GM23248 (cell line): ENCODE data around the gene SERINC2. TPM values are rescaled to one million over a fixed set of nuclear protein-coding genes. Genes with fewer than 3 reads are reported as not detected.

Experiments used
- DNase-seq: peaks from one replicate; pipeline ENCODE4 v3.0.0-alpha.2; 2015
- H2AFZ ChIP-seq: fragments of 200-600 bp; sonication (generic); 2 replicates; pipeline ENCODE4 v1.6.1; 2016; ENCODE audit warnings: antibody characterized with exemption
- H3F3A ChIP-seq: fragments of 200-600 bp; sonication (generic); 2 replicates; pipeline ENCODE4 v1.6.1; 2016; ENCODE audit warnings: mild to moderate bottlenecking, antibody characterized with exemption, mixed run types; ENCODE audit not compliant: insufficient read depth
- H3K27ac ChIP-seq: fragments of 200-600 bp; sonication (generic); 2 replicates; pipeline ENCODE4 v1.5.1; 2016; ENCODE audit warnings: mild to moderate bottlenecking
- H3K27me3 ChIP-seq: fragments of 200-600 bp; sonication (generic); replicated peaks from 2 replicates; pipeline ENCODE4 v1.6.1; 2016; ENCODE audit warnings: mild to moderate bottlenecking; ENCODE audit not compliant: insufficient read depth
- H3K36me3 ChIP-seq: fragments of 200-600 bp; sonication (generic); 2 replicates; pipeline ENCODE4 v1.6.1; 2016; ENCODE audit warnings: low read depth, mild to moderate bottlenecking
- H3K4me1 ChIP-seq: fragments of 200-600 bp; sonication (generic); 2 replicates; pipeline ENCODE4 v1.6.1; 2016; ENCODE audit warnings: mild to moderate bottlenecking; ENCODE audit not compliant: insufficient read depth
- H3K4me2 ChIP-seq: fragments of 200-600 bp; sonication (generic); one replicate; pipeline ENCODE4 v1.6.1; 2016; ENCODE audit warnings: mild to moderate bottlenecking; ENCODE audit not compliant: unreplicated experiment
- H3K4me3 ChIP-seq: fragments of 200-600 bp; sonication (generic); 2 replicates; pipeline ENCODE4 v1.5.1; 2016; ENCODE audit warnings: mild to moderate bottlenecking
- H3K79me2 ChIP-seq: fragments of 200-600 bp; sonication (generic); 2 replicates; pipeline ENCODE4 v1.6.1; 2016; ENCODE audit warnings: mild to moderate bottlenecking; ENCODE audit not compliant: insufficient read depth
- H3K9ac ChIP-seq: fragments of 200-600 bp; sonication (generic); 2 replicates; pipeline ENCODE4 v1.6.1; 2016; ENCODE audit warnings: mild to moderate bottlenecking
- H3K9me2 ChIP-seq: fragments of 200-600 bp; sonication (generic); 2 replicates; pipeline ENCODE4 v1.6.1; 2016; ENCODE audit warnings: mixed run types, mild to moderate bottlenecking, moderate library complexity; ENCODE audit not compliant: insufficient read depth
- H3K9me3 ChIP-seq: fragments of 200-600 bp; sonication (generic); one replicate; pipeline ENCODE4 v1.6.1; 2017; ENCODE audit warnings: low read depth
- H4K20me1 ChIP-seq: fragments of 200-600 bp; sonication (generic); 2 replicates; pipeline ENCODE4 v1.6.0; 2016; ENCODE audit not compliant: insufficient read depth
- EZH2 ChIP-seq: fragments of 200-600 bp; sonication (generic); IDR thresholded peaks from 2 replicates; pipeline ENCODE4 v1.6.1; 2018; ENCODE audit warnings: antibody characterized with exemption, mild to moderate bottlenecking; ENCODE audit not compliant: insufficient read depth, poor library complexity, severe bottlenecking
- EZH2phosphoT487 ChIP-seq: fragments of 200-600 bp; sonication (generic); IDR thresholded peaks from 2 replicates; pipeline ENCODE4 v1.6.1; 2018; ENCODE audit warnings: antibody characterized with exemption, moderate library complexity, mild to moderate bottlenecking, low read depth; ENCODE audit not compliant: insufficient read depth
- WGBS, 2 experiments: methylation state at CpG; one replicate each; pipeline ENCODE4 v1.1.6; 2015 to 2017; ENCODE audit warnings: low lambda C conversion rate in 2 of 2, low coverage in 1 of 2; ENCODE audit errors: missing lambda C conversion rate in 2 of 2; 5-methylcytosine and 5-hydroxymethylcytosine counted together
- in situ Hi-C: fragments of 300-500 bp; cut with MboI; formaldehyde crosslinking; loops from 2 replicates; pipeline ENCODE4 v1.15.0; 2020
- polyA plus RNA-seq: library from polyadenylated mRNA; unstranded; fragments of >200 nt; fragmentation: Nextera tagmentation; extraction: Ambion mirVana; gene quantifications from 2 replicates; pipeline ENCODE4 v1.2.1, GENCODE V29; 2016
- total RNA-seq: library from RNA; depleted of rRNA; stranded (reverse); fragments of >200 nt; shearing (Covaris generic); gene quantifications from 2 replicates; pipeline ENCODE4 v1.2.3, GENCODE V29; 2014

SERINC2 gene
- total and polyA plus RNA-seq, 2 experiments from 2014 or later: 50.9 to 96.0 TPM

GRCh38 chr1:31413405-31414001, 490 bp downstream of the SERINC2 start:
- 0 out of 2 replicates have a peak, but pooled peaks cover 6% of the 10 kb centered on the region for H3K79me2 ChIP-seq
- H3F3A ChIP-seq: peaks cover 4% of the 10 kb centered on the region; the same call in 1 of the 2 replicates
- in situ Hi-C loops: no loop called here
- H3K36me3 ChIP-seq: no peaks in the 10 kb centered on the region
- peak overlapping the region; percentile 88 for H3K4me3 ChIP-seq
- H4K20me1 ChIP-seq: no peaks in the 10 kb centered on the region
- no peaks in the 10 kb centered on the region for H3K27me3 ChIP-seq
- H3K9me2 ChIP-seq: no peaks in the 10 kb centered on the region
- peak overlapping the region; percentile 84 for H3K4me2 ChIP-seq
- peak overlapping the region; percentile 94 for H2AFZ ChIP-seq
- H3K27ac ChIP-seq: no peak overlapping the region
- peak overlapping the region; percentile 81 for H3K9ac ChIP-seq
- WGBS, 2 experiments: 0 to 1% methylated on average over 49 to 52 of the region's 54 CpGs
- no peaks in the 10 kb centered on the region for H3K9me3 ChIP-seq
- TF ChIP-seq EZH2phosphoT487 (no peak), EZH2 (no peak)
- peak; percentile 76 for DNase-seq
- peaks cover 25% of the 10 kb centered on the region for H3K4me1 ChIP-seq

DNA sequence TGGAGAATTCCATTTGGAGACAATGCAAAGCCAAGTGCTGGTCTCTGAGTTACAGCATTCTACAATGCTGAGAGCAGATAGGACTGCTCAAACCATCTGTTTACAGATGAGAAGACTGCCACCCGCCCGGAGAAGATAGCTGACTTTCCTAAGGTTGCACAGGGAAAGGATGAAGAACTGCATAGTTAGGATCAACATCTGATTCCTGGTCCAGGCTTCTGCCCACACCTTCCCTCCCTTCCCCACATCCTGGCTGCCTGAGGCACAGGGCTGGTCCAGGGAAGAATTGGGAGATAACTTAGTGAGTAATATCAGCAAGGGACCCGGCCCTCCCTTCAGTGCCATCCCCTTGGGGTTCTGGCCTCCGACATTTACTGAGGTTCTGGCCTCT, 2.0 kb downstream of the SERINC2 start:
- H2AFZ ChIP-seq: no peak overlapping the region
- WGBS, 2 experiments: 96 to 98% methylated on average over 4 of the region's 4 CpGs
- H3F3A ChIP-seq: peaks cover 4% of the 10 kb centered on the region; the same call in 1 of the 2 replicates
- H4K20me1 ChIP-seq: no peaks in the 10 kb centered on the region
- no peak overlapping the region for H3K9ac ChIP-seq
- no peaks in the 10 kb centered on the region for H3K36me3 ChIP-seq
- no peaks in the 10 kb centered on the region for H3K27me3 ChIP-seq
- peaks cover 18% of the 10 kb centered on the region for H3K4me1 ChIP-seq
- TF ChIP-seq EZH2: no peak
- TF ChIP-seq EZH2phosphoT487: no peak
- no peaks in the 10 kb centered on the region for H3K9me3 ChIP-seq
- H3K79me2 ChIP-seq: 0 out of 2 replicates have a peak, but pooled peaks cover 6% of the 10 kb centered on the region
- H3K9me2 ChIP-seq: no peaks in the 10 kb centered on the region
- H3K27ac ChIP-seq: no peak overlapping the region
- in situ Hi-C loops: no loop called here
- no peak overlapping the region for H3K4me2 ChIP-seq
- no peak overlapping the region for H3K4me3 ChIP-seq
- no peak for DNase-seq

- Histone ChIP-seq H3K9me3 (no peaks in the 10 kb centered on the region), H3K4me1 (peaks cover 11% of the 10 kb centered on the region), H2AFZ (no peak overlapping the region), H3K79me2 (0 out of 2 replicates have a peak, but pooled peaks cover 6% of the 10 kb centered on the region), H3K4me2 (no peak overlapping the region), H3K27me3 (no peaks in the 10 kb centered on the region), H3K4me3 (no peak overlapping the region), H3K27ac (no peak overlapping the region), H3F3A (peaks cover 2% of the 10 kb centered on the region; the same call in 1 of the 2 replicates), H4K20me1 (no peaks in the 10 kb centered on the region), H3K9ac (no peak overlapping the region), H3K9me2 (no peaks in the 10 kb centered on the region), H3K36me3 (no peaks in the 10 kb centered on the region)
- in situ Hi-C loops: no loop called here
- TF ChIP-seq EZH2: no peak
- no peak for TF ChIP-seq EZH2phosphoT487
- WGBS, 2 experiments: 84 to 90% methylated on average over 2 of the region's 2 CpGs
- no peak for DNase-seq
Observed at GRCh38 chr1:31415658-31416057, 2.6 kb downstream of the SERINC2 start.

- no peaks in the 10 kb centered on the region for H3K36me3 ChIP-seq
Observed at GRCh38 chr1:31416101-31416736, 3.2 kb downstream of the SERINC2 start.

More at GRCh38 chr1:31416101-31416736, 3.2 kb downstream of the SERINC2 start:
- H4K20me1 ChIP-seq: no peaks in the 10 kb centered on the region
- H3K27ac ChIP-seq: no peak overlapping the region
- 95% methylated on average over 7 of the region's 7 CpGs for WGBS, 2 experiments
- TF ChIP-seq EZH2 (no peak), EZH2phosphoT487 (no peak)
- H3K4me1 ChIP-seq: peaks cover 5% of the 10 kb centered on the region
- no peak overlapping the region for H3K4me2 ChIP-seq
- no peaks in the 10 kb centered on the region for H3K27me3 ChIP-seq
- in situ Hi-C loops: no loop called here
- H2AFZ ChIP-seq: no peak overlapping the region
- 0 out of 2 replicates have a peak, but pooled peaks cover 6% of the 10 kb centered on the region for H3K79me2 ChIP-seq
- no peak for DNase-seq
- no peak overlapping the region for H3K4me3 ChIP-seq
- H3K9me2 ChIP-seq: no peaks in the 10 kb centered on the region
- H3K9ac ChIP-seq: no peak overlapping the region
- H3F3A ChIP-seq: no peaks in the 10 kb centered on the region
- no peaks in the 10 kb centered on the region for H3K9me3 ChIP-seq
